ENCODE measurements around the gene KSR2. TPM values are rescaled to one million over a fixed set of nuclear protein-coding genes. Genes with fewer than 3 reads are reported as not detected.

The KSR2 gene
- total and polyA plus RNA-seq, 9 donors = under 0.01 to 0.15 (median 0.08) TPM; not detected in 4

GRCh38 chr12:117457189-117457588 lies 511.6 kb downstream of the KSR2 start:
- WGBS, 3 donors = 86 to 91% (median 89%) methylated on average over 3 of the region's 3 CpGs
- no peaks in the 10 kb centered on the region for H3K27me3 ChIP-seq
- H3K4me1 ChIP-seq (ENCODE audit: insufficient read depth) = no peaks in the 10 kb centered on the region
- intact Hi-C loops (cut with DNase I) = no loop called here
- no peak overlapping the region for H3K27ac ChIP-seq
- no peaks in the 10 kb centered on the region for H3K9me3 ChIP-seq
- DNase-seq = no peak
- no peak overlapping the region for H3K4me3 ChIP-seq
- no peaks in the 10 kb centered on the region for H3K36me3 ChIP-seq
- no peak for TF ChIP-seq CTCF (IDR thresholded peaks at IDR 0.05)
- TF ChIP-seq POLR2A (IDR thresholded peaks at IDR 0.05) = no peak
- TF ChIP-seq EP300 (IDR thresholded peaks at IDR 0.05) = no peak

GRCh38 chr12:117456076-117456475 lies 512.7 kb downstream of the KSR2 start:
- WGBS, 3 donors = 52 to 67% (median 55%) methylated on average over 5 of the region's 5 CpGs
- no peak for TF ChIP-seq EP300 (IDR thresholded peaks at IDR 0.05)
- no peak for TF ChIP-seq CTCF (IDR thresholded peaks at IDR 0.05)
- TF ChIP-seq POLR2A (IDR thresholded peaks at IDR 0.05) = no peak
- no peaks in the 10 kb centered on the region for H3K36me3 ChIP-seq
- H3K9me3 ChIP-seq = no peaks in the 10 kb centered on the region
- H3K27me3 ChIP-seq = no peaks in the 10 kb centered on the region
- no peak overlapping the region for H3K4me3 ChIP-seq
- no peak overlapping the region for H3K27ac ChIP-seq
- H3K4me1 ChIP-seq (ENCODE audit: insufficient read depth) = no peaks in the 10 kb centered on the region
- DNase-seq = no peak
- intact Hi-C loops (cut with DNase I) = no loop called here

- intact Hi-C loops (cut with DNase I) = no loop called here
- no peaks in the 10 kb centered on the region for H3K4me1 ChIP-seq (ENCODE audit: insufficient read depth)
- no peaks in the 10 kb centered on the region for H3K27me3 ChIP-seq
- H3K4me3 ChIP-seq = no peak overlapping the region
- H3K27ac ChIP-seq = no peak overlapping the region
- H3K36me3 ChIP-seq = no peaks in the 10 kb centered on the region
- H3K9me3 ChIP-seq = no peaks in the 10 kb centered on the region
- 61 to 78% (median 66%) methylated on average over 4 of the region's 4 CpGs for WGBS, 3 donors
- no peak for DNase-seq
- TF ChIP-seq EP300 (IDR thresholded peaks at IDR 0.05) (no peak), POLR2A (IDR thresholded peaks at IDR 0.05) (no peak), CTCF (IDR thresholded peaks at IDR 0.05) (no peak)
Measured at GRCh38 chr12:117453961-117454360, 514.8 kb downstream of the KSR2 start.

GRCh38 chr12:117452112-117452511 lies 516.7 kb downstream of the KSR2 start:
- H3K4me1 ChIP-seq (ENCODE audit: insufficient read depth) = no peaks in the 10 kb centered on the region
- no peak for TF ChIP-seq EP300 (IDR thresholded peaks at IDR 0.05)
- TF ChIP-seq CTCF (IDR thresholded peaks at IDR 0.05) = no peak
- TF ChIP-seq POLR2A (IDR thresholded peaks at IDR 0.05) = no peak
- no peak for DNase-seq
- no peak overlapping the region for H3K27ac ChIP-seq
- H3K36me3 ChIP-seq = no peaks in the 10 kb centered on the region
- H3K4me3 ChIP-seq = no peak overlapping the region
- intact Hi-C loops (cut with DNase I) = no loop called here
- WGBS, 3 donors = 55 to 62% (median 58%) methylated on average over 6 of the region's 6 CpGs
- no peaks in the 10 kb centered on the region for H3K9me3 ChIP-seq
- H3K27me3 ChIP-seq = no peaks in the 10 kb centered on the region

GRCh38 chr12:117450209-117450608 lies 518.6 kb downstream of the KSR2 start:
- Histone ChIP-seq H3K27me3 (no peaks in the 10 kb centered on the region), H3K4me3 (no peak overlapping the region), H3K4me1 (ENCODE audit: insufficient read depth) (no peaks in the 10 kb centered on the region), H3K36me3 (no peaks in the 10 kb centered on the region), H3K27ac (no peak overlapping the region), H3K9me3 (no peaks in the 10 kb centered on the region)
- intact Hi-C loops (cut with DNase I) = no loop called here
- 25 to 34% (median 28%) methylated on average over 5 of the region's 5 CpGs for WGBS, 3 donors
- DNase-seq = no peak
- TF ChIP-seq POLR2A (IDR thresholded peaks at IDR 0.05) (no peak), CTCF (IDR thresholded peaks at IDR 0.05) (no peak), EP300 (IDR thresholded peaks at IDR 0.05) (no peak)

All from ovary (tissue), 9 donors.